SK-N-SH treated with all-trans-retinoic acid at 6 μM for 48 hours (cell line): Measurements from ENCODE around the gene TSPAN9.

Experiments
- ARNTL ChIP-seq: fragments of 450-650 bp; formaldehyde crosslinking; IDR thresholded peaks from 2 replicates; pipeline ENCODE4 v1.5.0; 2020; ENCODE audit warnings: low read depth, mild to moderate bottlenecking, moderate library complexity, borderline replicate concordance
- CSDC2 ChIP-seq: fragments of 250-450 bp; sonication (Bioruptor Pico); IDR thresholded peaks from 2 replicates; pipeline ENCODE4 v1.5.0; 2020; ENCODE audit warnings: mild to moderate bottlenecking, moderate library complexity
- PATZ1 ChIP-seq: fragments of 250-450 bp; sonication (Bioruptor Pico); IDR thresholded peaks from 2 replicates; pipeline ENCODE4 v1.8.0; 2020; ENCODE audit warnings: mild to moderate bottlenecking, moderate library complexity, borderline replicate concordance
- TCF4 ChIP-seq: fragments of 250-450 bp; sonication (Bioruptor Pico); IDR thresholded peaks from 2 replicates; pipeline ENCODE4 v1.8.0; 2021; ENCODE audit warnings: mild to moderate bottlenecking, moderate library complexity, borderline replicate concordance
- ZC3H10 ChIP-seq: fragments of 250-450 bp; sonication (Bioruptor Pico); IDR thresholded peaks from 2 replicates; pipeline ENCODE4 v1.5.1; 2021; ENCODE audit warnings: mild to moderate bottlenecking, moderate library complexity
- ZFP30 ChIP-seq: fragments of 450-650 bp; formaldehyde crosslinking; IDR thresholded peaks from 2 replicates; pipeline ENCODE4 v1.5.0; 2022; ENCODE audit warnings: mild to moderate bottlenecking, moderate library complexity
- ZNF70 ChIP-seq: fragments of 450-650 bp; formaldehyde crosslinking; IDR thresholded peaks from 2 replicates; pipeline ENCODE4 v1.5.0; 2020; ENCODE audit warnings: mild to moderate bottlenecking, moderate library complexity
- TF ChIP-seq, protein P1 (sequence below): fragments of 250-450 bp; sonication (Bioruptor Pico); IDR thresholded peaks from 2 replicates; pipeline ENCODE4 v1.5.1; 2021; ENCODE audit warnings: mild to moderate bottlenecking, moderate library complexity
- TF ChIP-seq, protein P2 (sequence below): fragments of 250-450 bp; sonication (Bioruptor Pico); IDR thresholded peaks from 2 replicates; pipeline ENCODE4 v1.5.1; 2020; ENCODE audit warnings: low read depth, mild to moderate bottlenecking, moderate library complexity
- TF ChIP-seq, protein P3 (sequence below): fragments of 250-450 bp; sonication (Bioruptor Pico); IDR thresholded peaks from 2 replicates; pipeline ENCODE4 v1.5.0; 2020; ENCODE audit warnings: mild to moderate bottlenecking, moderate library complexity
- TF ChIP-seq, protein P4 (sequence below): fragments of 250-450 bp; sonication (Bioruptor Pico); IDR thresholded peaks from 2 replicates; pipeline ENCODE4 v1.8.0; 2021; ENCODE audit warnings: low read depth, mild to moderate bottlenecking, moderate library complexity, borderline replicate concordance

DNA sequence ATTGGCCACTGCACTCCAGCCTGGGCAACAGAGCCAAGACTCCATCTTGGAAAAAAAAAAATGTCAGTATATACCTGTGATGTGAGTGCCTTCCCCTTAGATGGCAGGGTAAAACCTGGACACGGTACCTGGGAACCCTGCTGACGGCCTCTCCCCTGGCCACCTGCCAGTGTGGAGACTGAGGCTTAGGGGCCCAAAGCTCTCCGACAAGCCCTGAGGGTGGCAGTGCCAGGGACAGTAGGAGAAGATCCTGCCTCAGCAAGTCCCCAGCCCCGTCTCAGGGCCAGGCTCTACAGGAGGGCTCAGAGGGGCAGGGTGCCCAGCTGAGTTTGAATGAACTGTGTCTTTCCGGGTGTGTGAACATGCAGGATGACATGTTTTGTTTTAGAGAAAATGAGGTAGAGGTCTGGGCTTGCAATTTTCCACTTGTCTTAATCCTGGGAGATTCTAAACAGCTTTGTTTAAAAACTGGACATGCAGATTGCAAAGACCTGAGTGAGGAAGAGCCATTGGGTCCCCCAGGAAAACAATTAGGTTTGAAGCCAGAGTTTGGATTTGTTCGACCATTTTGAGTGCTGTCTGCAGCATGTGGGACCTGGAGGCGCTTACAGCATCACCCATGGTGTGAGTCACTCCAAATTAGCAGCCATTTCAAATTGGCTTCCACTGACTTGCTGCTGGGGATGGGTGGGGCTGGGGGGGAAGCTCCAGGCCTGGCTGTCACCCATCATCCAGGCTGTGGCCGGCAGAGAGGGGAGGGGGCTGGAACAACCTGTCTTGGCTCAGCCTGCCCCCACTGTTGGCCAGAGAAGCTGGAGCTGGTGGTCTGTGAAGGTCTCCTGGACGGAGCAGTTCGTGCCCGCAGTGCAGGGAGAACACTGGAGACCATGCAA lies 10.8 kb downstream of the TSPAN9 start:
- TF ChIP-seq ZC3H10 (no peak), ARNTL (no peak), ZNF70 (no peak), ZFP30 (CRISPR knock-in tag) (no peak), TCF4 (no peak), PATZ1 (CRISPR knock-in tag) (no peak), CSDC2 (no peak)
- TF ChIP-seq, protein P1, sequence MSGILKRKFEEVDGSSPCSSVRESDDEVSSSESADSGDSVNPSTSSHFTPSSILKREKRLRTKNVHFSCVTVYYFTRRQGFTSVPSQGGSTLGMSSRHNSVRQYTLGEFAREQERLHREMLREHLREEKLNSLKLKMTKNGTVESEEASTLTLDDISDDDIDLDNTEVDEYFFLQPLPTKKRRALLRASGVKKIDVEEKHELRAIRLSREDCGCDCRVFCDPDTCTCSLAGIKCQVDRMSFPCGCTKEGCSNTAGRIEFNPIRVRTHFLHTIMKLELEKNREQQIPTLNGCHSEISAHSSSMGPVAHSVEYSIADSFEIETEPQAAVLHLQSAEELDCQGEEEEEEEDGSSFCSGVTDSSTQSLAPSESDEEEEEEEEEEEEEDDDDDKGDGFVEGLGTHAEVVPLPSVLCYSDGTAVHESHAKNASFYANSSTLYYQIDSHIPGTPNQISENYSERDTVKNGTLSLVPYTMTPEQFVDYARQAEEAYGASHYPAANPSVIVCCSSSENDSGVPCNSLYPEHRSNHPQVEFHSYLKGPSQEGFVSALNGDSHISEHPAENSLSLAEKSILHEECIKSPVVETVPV (CRISPR knock-in tag): no peak
- TF ChIP-seq, protein P2, sequence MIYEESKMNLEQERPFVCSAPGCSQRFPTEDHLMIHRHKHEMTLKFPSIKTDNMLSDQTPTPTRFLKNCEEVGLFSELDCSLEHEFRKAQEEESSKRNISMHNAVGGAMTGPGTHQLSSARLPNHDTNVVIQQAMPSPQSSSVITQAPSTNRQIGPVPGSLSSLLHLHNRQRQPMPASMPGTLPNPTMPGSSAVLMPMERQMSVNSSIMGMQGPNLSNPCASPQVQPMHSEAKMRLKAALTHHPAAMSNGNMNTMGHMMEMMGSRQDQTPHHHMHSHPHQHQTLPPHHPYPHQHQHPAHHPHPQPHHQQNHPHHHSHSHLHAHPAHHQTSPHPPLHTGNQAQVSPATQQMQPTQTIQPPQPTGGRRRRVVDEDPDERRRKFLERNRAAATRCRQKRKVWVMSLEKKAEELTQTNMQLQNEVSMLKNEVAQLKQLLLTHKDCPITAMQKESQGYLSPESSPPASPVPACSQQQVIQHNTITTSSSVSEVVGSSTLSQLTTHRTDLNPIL (CRISPR knock-in tag): no peak
- TF ChIP-seq, protein P3, sequence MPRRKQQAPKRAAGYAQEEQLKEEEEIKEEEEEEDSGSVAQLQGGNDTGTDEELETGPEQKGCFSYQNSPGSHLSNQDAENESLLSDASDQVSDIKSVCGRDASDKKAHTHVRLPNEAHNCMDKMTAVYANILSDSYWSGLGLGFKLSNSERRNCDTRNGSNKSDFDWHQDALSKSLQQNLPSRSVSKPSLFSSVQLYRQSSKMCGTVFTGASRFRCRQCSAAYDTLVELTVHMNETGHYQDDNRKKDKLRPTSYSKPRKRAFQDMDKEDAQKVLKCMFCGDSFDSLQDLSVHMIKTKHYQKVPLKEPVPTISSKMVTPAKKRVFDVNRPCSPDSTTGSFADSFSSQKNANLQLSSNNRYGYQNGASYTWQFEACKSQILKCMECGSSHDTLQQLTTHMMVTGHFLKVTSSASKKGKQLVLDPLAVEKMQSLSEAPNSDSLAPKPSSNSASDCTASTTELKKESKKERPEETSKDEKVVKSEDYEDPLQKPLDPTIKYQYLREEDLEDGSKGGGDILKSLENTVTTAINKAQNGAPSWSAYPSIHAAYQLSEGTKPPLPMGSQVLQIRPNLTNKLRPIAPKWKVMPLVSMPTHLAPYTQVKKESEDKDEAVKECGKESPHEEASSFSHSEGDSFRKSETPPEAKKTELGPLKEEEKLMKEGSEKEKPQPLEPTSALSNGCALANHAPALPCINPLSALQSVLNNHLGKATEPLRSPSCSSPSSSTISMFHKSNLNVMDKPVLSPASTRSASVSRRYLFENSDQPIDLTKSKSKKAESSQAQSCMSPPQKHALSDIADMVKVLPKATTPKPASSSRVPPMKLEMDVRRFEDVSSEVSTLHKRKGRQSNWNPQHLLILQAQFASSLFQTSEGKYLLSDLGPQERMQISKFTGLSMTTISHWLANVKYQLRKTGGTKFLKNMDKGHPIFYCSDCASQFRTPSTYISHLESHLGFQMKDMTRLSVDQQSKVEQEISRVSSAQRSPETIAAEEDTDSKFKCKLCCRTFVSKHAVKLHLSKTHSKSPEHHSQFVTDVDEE: no peak
- TF ChIP-seq, protein P4, sequence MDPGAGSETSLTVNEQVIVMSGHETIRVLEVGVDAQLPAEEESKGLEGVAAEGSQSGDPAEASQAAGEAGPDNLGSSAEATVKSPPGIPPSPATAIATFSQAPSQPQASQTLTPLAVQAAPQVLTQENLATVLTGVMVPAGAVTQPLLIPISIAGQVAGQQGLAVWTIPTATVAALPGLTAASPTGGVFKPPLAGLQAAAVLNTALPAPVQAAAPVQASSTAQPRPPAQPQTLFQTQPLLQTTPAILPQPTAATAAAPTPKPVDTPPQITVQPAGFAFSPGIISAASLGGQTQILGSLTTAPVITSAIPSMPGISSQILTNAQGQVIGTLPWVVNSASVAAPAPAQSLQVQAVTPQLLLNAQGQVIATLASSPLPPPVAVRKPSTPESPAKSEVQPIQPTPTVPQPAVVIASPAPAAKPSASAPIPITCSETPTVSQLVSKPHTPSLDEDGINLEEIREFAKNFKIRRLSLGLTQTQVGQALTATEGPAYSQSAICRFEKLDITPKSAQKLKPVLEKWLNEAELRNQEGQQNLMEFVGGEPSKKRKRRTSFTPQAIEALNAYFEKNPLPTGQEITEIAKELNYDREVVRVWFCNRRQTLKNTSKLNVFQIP (CRISPR knock-in tag): no peak
